NCI-H1417 (cell line): ENCODE results near the gene ZBTB4.

Source experiments
- DNase-seq, 3 experiments: peaks; one replicate each; lab custom pipeline; 2025; lab: John Stamatoyannopoulos, UW

ZBTB4 gene

DNA sequence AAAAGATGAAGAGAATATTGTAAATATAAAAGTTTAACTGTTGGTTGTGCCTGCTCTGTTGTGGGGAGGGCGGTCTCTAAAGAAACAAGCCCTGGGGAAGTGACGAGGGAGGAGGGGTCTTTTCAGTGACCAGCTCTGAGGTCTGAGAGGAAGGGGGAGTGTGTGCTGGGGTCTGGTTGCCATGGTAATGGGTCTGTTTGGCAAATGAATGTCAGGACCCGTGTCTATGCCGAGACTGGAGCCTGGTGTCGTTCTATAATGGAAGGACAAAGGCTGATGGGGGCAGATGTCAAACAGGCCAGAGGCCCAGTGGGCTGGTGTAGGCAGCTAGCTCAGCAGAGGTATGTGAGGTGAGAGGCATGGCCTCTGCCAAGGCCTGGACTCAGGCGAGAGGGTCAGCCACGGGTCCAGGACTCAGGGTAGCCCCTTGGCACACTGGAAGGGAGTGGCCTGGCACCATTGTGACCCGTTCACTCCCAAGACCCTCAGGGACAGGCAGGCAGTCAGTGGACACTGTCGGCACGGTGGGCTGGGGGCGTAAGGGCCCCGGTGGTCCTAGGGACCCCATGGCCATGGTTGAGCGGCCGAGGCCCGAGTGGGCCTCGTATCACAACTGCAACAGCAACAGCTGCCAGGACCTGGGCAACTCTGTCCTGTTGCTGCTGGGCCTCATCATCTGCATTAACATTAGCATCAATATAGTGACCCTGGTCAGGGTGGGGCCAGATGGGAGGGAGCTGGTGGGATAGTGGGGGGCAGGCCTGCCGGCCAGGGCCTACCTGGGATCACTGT lies 59.4 kb downstream of the ZBTB4 start, which contains the start of gene SPEM1:
TSS of gene SPEM1 (plus strand) at position 506 of the 792 bp plus-strand sequence. CDS start at position 567, 61 bp downstream.
- no peak for DNase-seq

DNA sequence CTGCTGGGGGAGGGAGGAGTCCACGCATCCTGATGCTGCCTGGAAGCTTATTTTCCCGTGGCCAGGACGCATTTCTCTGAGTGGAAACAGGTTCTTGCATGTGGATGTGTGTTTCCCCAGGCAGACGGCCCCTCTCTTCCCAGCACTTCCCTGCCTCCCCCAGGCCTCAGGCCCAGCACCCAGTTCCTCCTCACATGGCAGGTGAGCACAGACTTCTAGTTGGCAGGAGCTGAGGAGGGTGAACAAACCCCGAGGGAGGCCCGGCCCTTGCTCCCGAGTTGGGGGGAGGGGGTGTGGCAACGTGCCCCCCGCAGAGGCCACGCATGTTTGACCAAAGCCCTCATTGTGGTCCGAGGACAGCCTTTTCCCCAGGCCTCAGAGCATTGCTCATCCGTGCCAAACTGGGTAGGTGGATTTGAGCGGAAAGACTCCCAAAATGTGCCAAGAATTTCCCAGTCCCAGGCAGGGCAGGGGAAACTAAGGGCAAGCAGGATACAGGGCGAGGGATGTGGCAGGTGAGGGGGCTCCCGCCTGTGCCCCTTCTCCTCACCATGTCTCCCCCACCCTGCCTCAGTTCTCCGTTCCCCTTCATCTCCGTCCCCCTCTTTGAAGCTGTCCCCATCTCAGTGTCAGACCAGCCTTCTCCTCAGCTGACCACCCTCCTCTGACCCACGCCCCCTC lies 60.8 kb downstream of the ZBTB4 start:
- no peak for DNase-seq

- DNase-seq, result no peak
These were observed 62.3 kb downstream of the ZBTB4 start for GRCh38 chr17:7417056-7417655.

DNA sequence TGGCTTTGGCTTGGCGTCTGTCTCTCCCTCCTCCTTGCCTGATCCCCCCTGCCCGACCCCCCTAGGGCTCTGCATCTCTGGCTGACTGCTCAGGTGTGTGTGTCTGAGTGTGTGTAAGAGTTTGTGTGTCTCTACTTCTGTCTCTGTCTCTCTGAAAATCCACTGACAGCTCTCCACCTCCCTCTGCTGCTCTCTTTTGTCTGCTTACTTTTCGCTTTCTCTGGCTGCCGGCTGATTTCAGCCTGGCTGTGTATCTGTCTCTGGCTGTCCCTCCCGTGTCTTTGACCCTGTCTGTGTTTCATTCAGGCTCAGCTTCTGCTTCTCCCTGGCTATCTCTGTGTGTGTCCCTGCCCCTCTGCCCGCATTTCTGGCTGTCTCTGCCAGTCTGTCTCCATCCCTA lies 63.1 kb downstream of the ZBTB4 start:
- no peak for DNase-seq

- no peak for DNase-seq
These were observed 63.6 kb downstream of the ZBTB4 start for GRCh38 chr17:7415784-7416183.

DNA sequence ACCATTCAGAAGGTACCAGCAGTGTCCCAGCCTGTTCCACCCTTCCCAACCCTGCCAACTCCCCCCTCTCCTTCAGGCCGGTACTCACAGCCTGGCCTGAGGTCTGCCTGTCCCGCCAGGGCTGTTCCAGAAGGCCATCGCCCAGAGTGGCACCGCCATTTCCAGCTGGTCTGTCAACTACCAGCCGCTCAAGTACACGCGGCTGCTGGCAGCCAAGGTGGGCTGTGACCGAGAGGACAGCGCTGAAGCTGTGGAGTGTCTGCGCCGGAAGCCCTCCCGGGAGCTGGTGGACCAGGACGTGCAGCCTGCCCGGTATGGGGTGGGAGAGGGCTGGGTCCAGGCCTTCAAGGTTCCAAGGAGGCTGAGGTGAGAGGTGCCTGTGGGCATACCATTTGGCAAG lies 64.6 kb downstream of the ZBTB4 start:
- DNase-seq, result no peak

GRCh38 chr17:7413346-7413985 lies 66.0 kb downstream of the ZBTB4 start:
- no peak for DNase-seq

- no peak for DNase-seq
These were observed 68.0 kb downstream of the ZBTB4 start for GRCh38 chr17:7411427-7411750.

DNA sequence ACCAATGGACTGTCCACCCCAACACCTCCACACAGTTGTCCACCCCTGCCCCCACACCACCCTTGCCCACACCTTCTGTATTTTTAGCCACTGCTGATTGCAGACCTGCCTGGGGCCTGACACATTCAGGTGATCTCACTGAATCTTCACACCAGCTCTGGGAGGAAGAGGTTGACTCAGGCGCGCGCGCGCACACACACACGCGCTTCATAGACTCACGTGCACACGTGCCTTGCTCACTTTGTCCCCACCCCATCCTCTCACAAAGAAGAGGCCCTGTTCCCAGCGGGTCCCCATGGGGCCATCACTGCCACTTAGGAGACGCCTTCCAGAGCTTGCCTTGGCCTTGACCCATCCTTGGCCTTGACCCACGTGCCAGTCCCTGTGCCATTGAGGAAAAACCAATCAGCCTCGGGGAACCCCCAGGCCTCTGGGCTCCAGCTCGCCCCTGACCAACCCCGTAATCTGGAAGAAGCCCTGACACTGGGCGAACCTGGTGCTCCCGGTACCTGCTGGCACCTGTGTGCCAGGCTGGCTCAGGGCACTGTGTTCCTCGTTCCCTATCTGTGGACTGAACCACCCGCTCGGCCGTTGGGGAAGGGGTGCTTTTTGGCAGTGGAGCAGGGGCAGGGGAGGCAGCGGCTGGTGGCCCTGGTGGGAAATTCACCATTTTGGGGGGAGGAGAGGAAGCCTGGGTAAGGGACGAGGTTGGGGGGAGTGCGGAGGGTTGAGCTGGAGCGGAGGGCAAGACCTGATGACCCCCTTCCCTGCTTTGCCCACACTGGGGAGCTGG lies 68.6 kb downstream of the ZBTB4 start:
- no peak for DNase-seq

DNA sequence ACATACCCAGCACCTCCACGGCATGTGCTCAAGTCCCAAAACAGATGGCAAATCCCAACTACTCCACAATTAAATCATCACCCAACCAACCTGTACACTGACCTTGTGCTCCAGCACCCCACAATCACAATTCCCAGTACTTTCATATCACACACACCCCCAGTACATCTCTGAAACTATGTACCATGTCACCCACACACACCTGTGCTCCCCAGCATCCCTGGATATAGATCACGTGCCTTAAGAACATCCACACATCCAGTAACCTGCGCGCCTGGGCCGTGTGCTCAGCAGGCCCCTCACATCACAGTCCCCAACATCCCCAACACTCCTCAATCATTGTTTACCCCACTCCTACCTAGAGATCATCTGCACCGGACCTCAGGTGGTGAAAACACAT lies 69.7 kb downstream of the ZBTB4 start:
- DNase-seq, result no peak
